ENCODE results near the gene EMSY. TPM values are rescaled to one million over a fixed set of nuclear protein-coding genes. Genes with fewer than 3 reads are reported as not detected.

Gene EMSY
- total and polyA plus RNA-seq, 2 of the 8 experiments (the other 6 are each of a cell fraction or from before 2014, with no cell fraction given) = 29.6 to 34.6 TPM

DNA sequence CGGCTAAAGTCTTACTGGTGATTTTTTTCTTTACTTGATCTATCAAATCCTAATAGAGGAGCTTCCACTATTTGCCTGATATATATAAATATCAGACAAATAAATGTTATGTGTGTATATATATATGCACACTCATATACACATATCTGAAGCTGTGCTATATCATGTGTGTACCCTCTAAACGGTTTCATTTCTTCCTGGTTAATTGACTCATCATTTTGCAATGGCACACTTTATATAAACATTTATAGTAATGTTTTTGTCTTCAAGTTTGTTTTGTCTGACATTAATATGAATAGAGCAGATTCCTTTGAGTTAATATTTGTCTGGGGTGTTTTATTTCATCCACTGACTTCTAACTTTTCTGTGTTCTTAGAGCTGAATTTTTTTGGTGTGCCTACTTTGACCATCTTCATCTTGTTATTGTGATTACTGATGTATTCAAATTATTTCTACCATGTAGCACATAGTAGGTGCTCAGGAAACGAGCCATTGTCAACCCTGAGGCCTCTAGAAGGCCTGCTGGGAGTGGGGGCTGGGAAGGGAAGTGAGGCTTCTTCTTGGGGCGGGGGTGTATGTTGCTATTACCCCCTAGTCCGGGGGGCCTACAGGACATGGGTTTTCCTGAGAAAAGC lies 143.1 kb downstream of the EMSY start:
- WGBS, 2 experiments (ENCODE audit: extremely low coverage in 1 of 2, insufficient coverage in 1 of 2, insufficient read length in 1 of 2, insufficient replicate concordance in 2 of 2, low coverage in 1 of 2, low lambda C conversion rate in 2 of 2, missing lambda C conversion rate in 1 of 2) = 82% methylated on average over 5 of the region's 5 CpGs; no CpG with 5 or more reads in 1 of the 2 experiments
- H4K20me1 ChIP-seq (replicated peaks in 1 of 2; ENCODE audit: control insufficient read depth in 1 of 2, insufficient read depth in 2 of 2, low read length in 2 of 2) = no peaks in the 10 kb centered on the region
- ChIA-PET CTCF (ENCODE audit: partially characterized antibody) (interaction anchor here (0.9 to 3.9 kb wide), 3 partner anchors 11 to 85 kb away, joined by 3 to 26 read pairs (median 3); partner anchors contain the start of gene LRRC32), POLR2A (ENCODE audit: partially characterized antibody) (interaction anchor here (0.5 kb wide), 1 partner anchor 618 kb away, joined by 3 read pairs; no protein-coding TSS in a partner anchor)
- no peak overlapping the region for H2BK5ac ChIP-seq (ENCODE audit: low read depth, low read length)
- no peak overlapping the region for H3K27ac ChIP-seq (ENCODE audit: low read depth, low read length)
- peaks cover 0 to 2% of the 10 kb centered on the region in 2 experiments; a peak in 1 of 4 replicates for H3K9me3 ChIP-seq (ENCODE audit: insufficient read depth in 2 of 2, low read depth in 1 of 2, low read length in 1 of 2)
- no peak overlapping the region for H4K91ac ChIP-seq (replicated peaks; ENCODE audit: insufficient read length, low read length)
- no peaks in the 10 kb centered on the region; the same call in 1 of the 2 replicates for H3K23me2 ChIP-seq (ENCODE audit: low read depth, low read length)
- H3K18ac ChIP-seq (ENCODE audit: extremely low read depth, low read length) = no peak overlapping the region
- no peaks in the 10 kb centered on the region; a peak in 1 of 7 replicates for H3K4me1 ChIP-seq (replicated peaks in 1 of 4; ENCODE audit: control insufficient read depth in 3 of 4, insufficient read depth in 4 of 4, low read length in 3 of 4)
- H3K9ac ChIP-seq (replicated peaks in 1 of 4; ENCODE audit: extremely low read depth in 1 of 4, low read depth in 3 of 4, low read length in 3 of 4) = no peak overlapping the region
- TF ChIP-seq CHD1 (IDR thresholded peaks at IDR 0.05; ENCODE audit: low read depth, low read length) (no peak), NANOG (IDR thresholded peaks at IDR 0.05; ENCODE audit: insufficient read depth, low read depth, low read length, poor library complexity, severe bottlenecking) (no peak), TAF7 (optimal IDR thresholded peaks at IDR 0.05; ENCODE audit: borderline replicate concordance, low read depth, low read length) (no peak), KDM5A (IDR thresholded peaks at IDR 0.05; ENCODE audit: low read length) (no peak), RXRA (IDR thresholded peaks at IDR 0.05; ENCODE audit: insufficient read depth, low read depth, low read length) (no peak)
- no peaks in the 10 kb centered on the region for H3K79me2 ChIP-seq (ENCODE audit: control insufficient read depth in 1 of 2, insufficient read depth in 2 of 2, low read length in 2 of 2)
- H3K4ac ChIP-seq (replicated peaks; ENCODE audit: insufficient read length, low read depth, low read length) = no peak overlapping the region
- H2BK15ac ChIP-seq (ENCODE audit: low read length) = no peak overlapping the region
- H3K14ac ChIP-seq (ENCODE audit: insufficient read length) = no peak overlapping the region
- no peak overlapping the region for H3K4me2 ChIP-seq (ENCODE audit: insufficient read depth in 1 of 2, low read depth in 2 of 2, low read length in 2 of 2)
- H2BK120ac ChIP-seq (replicated peaks; ENCODE audit: low read depth, low read length) = no peak overlapping the region
- no peak overlapping the region for H2BK20ac ChIP-seq (ENCODE audit: low read length)
- H2AK5ac ChIP-seq (ENCODE audit: low read depth, low read length) = no peak overlapping the region
- FAIRE-seq (no peak), DNase-seq (ENCODE audit: low read depth in 1 of 2, low spot score in 2 of 2) (no peak)
- no peak overlapping the region for H4K5ac ChIP-seq (ENCODE audit: insufficient read length, low read depth, low read length)
- no peaks in the 10 kb centered on the region for H3K79me1 ChIP-seq (ENCODE audit: low read depth, low read length)
- H3K56ac ChIP-seq (replicated peaks; ENCODE audit: insufficient read length, low read depth, low read length) = no peak overlapping the region
- no peaks in the 10 kb centered on the region for H3K27me3 ChIP-seq (replicated peaks in 1 of 4; ENCODE audit: control insufficient read depth in 3 of 4, extremely low read depth in 1 of 4, insufficient read depth in 3 of 4, low read length in 3 of 4)
- H2BK12ac ChIP-seq (ENCODE audit: low read depth, low read length) = no peak overlapping the region
- H4K8ac ChIP-seq (ENCODE audit: extremely low read depth, insufficient read depth, low read length) = no peak overlapping the region
- H2AFZ ChIP-seq (ENCODE audit: low read length) = no peak overlapping the region
- no peak overlapping the region for H3K23ac ChIP-seq (ENCODE audit: insufficient read length)
- H3K4me3 ChIP-seq (ENCODE audit: extremely low read depth in 1 of 4, insufficient read depth in 2 of 4, low read depth in 3 of 4, low read length in 4 of 4) = no peak overlapping the region
- no peaks in the 10 kb centered on the region for H3K36me3 ChIP-seq (ENCODE audit: control insufficient read depth in 2 of 4, insufficient read depth in 4 of 4, low read length in 3 of 4)
